GM18502 (cell line): ENCODE measurements around the gene PGGHG.

Experiments
- ATAC-seq: cut with Tn5 transposase; IDR thresholded peaks from one replicate; pipeline ENCODE4 v1.9.1; 2021; ENCODE audit warnings: mild to moderate bottlenecking; ENCODE audit not compliant: unreplicated experiment, poor library complexity

PGGHG gene

GRCh38 chr11:288478-289397, at the start of gene PGGHG:
TSS of gene PGGHG (plus strand) at chr11:289126. CDS start at chr11:289817, 691 bp downstream.
- no peak for ATAC-seq

DNA sequence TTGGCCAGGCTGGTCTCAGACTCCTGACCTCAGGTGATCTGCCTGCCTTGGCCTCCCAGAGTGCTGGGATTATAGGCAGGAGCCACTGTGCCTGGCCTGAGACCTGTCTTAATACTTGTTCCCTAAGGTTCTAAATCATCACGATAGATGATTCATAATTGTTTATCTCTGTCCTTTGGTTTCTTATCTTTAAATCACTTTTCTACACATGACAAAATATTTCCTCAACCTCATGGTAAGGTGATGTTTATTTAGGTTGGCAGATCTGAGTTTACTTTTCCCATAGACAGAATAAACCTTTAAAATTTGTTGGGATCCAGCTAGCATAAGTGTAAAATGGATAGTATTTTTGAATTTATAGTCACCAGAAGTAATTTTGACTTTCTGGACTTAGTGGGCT, 48.6 kb upstream of the PGGHG start:
- ATAC-seq, result no peak

DNA sequence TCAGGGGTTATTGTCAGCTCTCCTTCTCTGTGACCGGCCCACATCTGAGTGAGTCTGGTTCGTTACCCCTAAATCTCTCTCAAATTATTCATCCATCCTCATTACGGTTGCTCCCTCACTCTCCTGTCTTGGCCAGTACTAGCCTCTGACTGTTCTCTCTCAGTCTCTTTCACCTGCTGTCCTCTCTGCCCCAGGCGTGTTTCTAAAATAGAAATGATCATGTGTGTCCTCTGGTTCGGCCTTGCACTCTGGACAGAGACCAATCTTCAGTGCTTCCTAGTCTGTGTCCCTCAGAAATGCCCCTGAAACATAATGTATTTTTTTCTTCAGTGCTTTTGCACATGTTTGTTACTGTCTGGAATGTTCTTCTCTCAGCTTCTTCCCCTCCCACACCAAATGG, 47.3 kb upstream of the PGGHG start:
- no peak for ATAC-seq

GRCh38 chr11:244376-244775, 44.5 kb upstream of the PGGHG start:
- no peak for ATAC-seq

- no peak for ATAC-seq
Measured at GRCh38 chr11:249062-249461, 39.9 kb upstream of the PGGHG start.

- no peak for ATAC-seq
Measured at GRCh38 chr11:250274-250673, 38.7 kb upstream of the PGGHG start.

GRCh38 chr11:250740-251299, 38.1 kb upstream of the PGGHG start:
- ATAC-seq, result no peak

- ATAC-seq, result no peak
Measured at GRCh38 chr11:251550-251949, 37.4 kb upstream of the PGGHG start.

DNA sequence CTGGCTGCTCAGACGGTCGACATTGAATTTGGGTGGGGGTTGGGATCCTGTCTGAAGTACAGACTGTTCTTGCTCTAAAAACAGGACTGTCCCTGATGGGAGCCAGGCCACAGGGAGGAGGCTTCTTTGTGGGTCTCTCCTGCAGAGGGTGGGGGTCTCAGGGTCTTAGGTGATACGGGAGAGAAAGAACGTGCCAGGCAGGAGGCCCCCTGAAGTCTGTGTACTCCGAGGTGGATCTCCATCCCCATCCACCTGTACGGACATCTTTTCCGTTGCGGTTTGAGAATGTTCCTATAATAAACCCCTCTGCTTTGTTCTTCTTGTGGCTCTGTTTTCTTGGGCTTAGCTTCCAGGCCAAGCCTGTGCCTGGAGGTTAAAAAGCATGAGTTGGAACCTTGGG, 36.3 kb upstream of the PGGHG start:
- ATAC-seq, result no peak

DNA sequence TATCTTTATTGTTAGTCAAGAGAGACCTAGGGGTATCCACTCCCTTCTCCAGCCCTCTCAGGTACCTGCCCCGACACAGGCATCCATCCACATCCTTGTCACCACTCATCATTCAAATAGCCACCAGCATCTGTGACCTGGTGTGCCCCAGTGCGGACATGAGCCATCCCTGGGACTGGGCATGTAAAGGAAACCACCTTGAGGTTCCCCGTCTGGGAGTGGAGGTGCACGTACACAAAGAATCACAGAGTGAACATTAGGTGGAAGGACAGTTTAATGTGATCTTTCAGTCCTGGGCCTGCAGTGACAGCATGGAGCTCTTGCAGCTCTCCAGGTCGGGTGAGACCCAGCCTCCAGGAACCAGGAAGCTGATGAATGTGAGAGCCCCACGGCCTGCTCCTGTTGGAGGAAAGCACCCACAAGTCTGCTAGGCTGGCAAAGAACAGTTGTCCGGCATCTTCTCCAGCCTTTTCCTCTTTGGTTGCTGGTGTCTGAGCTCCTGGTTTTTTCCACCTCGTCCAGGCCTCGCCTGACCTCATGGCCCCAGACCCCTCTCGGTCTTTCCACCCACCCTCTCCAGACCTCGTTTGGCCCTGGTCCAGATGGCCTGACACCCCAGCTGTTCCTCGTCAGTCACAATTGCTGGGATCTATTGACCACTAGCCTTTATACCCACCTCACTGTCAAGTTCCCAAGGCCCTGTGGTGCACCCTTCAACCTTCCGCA, 35.6 kb upstream of the PGGHG start:
- ATAC-seq, result no peak

DNA sequence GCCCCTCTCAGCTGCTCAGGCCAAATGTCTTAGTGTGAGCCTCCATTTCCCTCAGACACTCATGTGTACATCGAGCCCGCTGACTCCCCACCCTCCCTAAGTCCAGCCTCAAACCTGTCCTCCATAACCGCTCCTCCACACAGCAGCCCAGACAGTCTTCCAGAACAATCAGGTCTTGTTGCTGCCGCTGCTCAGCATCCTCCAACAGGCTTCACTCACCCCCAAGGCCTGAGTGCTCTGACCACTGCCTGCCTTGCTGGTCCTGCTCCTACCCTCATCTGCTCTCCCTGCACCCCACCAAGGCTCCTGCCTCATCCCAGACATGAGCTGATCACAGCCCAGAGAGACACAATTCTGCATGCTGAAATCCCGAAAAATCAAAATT, 35.0 kb upstream of the PGGHG start:
- no peak for ATAC-seq

DNA sequence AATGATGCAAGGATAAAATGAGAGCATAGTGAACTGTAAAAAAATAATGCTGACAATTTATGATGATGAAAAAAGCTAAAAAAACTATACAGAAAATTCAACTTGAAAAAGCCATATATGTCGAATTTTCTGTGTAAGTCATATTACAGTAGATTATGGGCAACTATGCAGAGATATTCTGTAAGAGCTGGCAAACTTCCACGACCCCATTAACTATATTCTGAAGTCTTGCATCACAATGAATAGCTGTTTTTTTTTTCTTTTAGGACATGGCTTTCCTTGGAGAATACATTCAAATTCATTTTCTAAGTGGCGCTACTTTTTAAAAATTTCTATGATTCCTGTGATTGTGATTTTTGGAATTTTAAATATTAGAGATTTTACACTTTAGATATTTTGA, 33.8 kb upstream of the PGGHG start:
- no peak for ATAC-seq

- ATAC-seq, result no peak
Measured at GRCh38 chr11:255816-256215, 33.1 kb upstream of the PGGHG start.

GRCh38 chr11:256952-257737, 31.8 kb upstream of the PGGHG start:
- ATAC-seq, result no peak

DNA sequence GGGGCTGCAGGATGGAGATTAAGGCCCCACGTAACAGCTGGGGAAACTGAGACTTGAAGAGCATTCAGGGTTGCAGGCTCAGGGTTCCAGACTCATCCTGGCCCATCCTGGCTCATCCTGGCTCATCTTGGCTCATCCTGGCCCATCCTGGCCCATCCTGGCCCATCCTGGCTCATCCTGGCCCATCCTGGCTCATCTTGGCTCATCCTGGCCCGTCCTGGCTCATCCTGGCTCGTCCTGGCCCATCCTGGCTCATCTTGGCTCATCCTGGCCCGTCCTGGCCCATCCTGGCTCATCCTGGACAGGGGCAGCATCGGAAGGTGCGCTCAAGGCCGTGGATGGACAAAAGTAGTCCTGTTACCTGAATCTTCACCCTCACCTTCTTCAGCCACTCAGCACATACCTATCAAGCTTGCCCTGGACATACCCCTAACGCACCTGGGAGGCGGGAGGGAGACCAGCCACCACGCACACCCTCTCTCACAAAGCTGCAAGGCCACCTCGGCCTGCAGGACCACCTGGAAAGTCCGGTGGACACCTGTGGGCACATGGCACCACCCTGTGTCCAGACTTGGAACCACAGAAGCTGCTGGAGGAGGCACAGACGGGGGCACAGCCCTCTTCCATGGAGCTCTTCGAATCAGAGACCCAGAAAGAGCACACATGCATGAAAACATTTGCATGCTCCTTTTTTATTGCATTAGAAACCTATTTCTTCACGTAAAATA, 31.0 kb upstream of the PGGHG start:
- no peak for ATAC-seq

DNA sequence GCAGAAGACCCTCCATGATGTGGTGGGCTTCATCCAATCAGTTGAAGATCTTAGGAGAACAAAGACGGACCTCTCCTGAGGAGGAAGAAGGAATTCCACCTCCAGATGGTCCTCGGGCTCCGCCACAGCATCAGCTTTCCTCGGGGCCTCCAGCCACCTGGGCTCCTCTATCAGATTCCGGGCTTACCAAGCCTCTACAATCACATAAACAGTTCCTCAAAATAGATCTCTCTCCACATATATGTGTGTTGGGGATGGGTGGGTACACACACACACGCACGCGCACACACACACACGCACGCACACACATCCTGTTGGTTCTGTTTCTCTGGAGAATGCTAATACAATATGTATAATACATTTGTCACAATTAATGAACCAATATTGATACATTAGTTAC, 29.5 kb upstream of the PGGHG start:
- ATAC-seq, result no peak

GRCh38 chr11:261624-262023, 27.3 kb upstream of the PGGHG start:
- no peak for ATAC-seq

DNA sequence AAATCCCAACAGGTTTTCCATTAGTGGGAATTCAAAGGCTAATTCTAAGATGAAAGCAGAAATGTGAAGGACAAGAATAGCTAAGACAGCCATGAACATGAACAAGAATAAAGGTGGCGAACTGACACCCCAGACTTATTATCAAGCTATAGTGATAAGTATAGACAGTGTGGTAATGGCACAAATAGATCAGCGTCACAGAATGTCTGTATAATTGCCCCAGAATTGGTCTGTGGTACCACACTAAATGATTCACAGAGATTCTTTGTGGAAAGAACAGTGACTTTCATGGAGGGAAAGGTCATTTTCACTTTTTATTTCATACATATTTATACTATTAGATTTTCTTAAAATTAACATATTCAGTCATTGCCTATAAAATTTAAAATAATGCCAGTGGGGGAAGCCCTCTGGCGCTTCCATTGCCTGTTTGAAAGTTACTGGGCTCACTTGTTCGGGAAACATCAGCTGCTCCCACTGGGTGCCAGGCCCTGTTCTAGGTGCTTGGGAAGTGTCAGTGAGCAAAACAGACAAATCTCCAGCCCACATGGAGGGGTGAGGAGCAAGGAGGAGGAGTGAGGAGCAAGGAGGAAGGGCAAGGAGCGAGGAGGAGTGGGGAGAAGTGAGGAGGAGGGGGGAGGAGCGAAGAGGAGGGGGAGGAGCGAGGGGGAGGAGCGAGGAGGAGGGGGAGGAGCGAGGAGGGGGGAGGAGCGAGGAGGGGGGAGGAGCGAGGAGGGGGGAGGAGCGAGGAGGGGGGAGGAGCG, 22.1 kb upstream of the PGGHG start:
- ATAC-seq, result no peak

DNA sequence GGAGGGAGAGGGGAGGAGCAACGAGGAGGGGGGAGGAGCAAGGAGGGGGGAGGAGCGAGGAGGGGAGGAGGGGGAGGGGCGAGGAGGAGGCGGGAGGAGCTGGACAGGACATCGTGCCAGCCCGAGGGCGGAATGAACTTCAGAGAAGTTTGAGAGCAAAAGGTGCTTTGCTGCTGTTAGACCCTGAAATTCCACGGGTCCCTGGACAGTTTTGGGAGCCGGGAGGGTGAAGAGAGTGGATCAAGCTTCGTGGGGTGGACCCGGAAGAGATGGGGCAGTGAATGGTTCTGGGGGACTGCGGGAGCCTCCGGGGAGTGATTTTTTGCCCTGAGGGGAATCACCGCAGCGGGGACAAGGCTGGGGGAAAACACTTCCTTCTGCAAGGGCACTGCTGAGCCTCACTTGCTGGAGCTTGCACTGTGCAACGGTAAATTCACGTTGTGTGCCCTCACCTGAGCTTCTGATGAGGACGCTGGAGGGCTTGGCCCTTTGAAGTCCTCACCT, 21.4 kb upstream of the PGGHG start:
- ATAC-seq, result no peak
